Endodermal cell (in vitro differentiated cells): Measurements from ENCODE around the gene FBLN5. TPM values are rescaled to one million over a fixed set of nuclear protein-coding genes. Genes with fewer than 3 reads are reported as not detected.

Source experiments
- DNase-seq: peaks from one replicate; pipeline ENCODE4 v3.0.0-alpha.2; 2017
- H3K27ac ChIP-seq: 2 replicates; pipeline ENCODE4 v1.5.1; 2013; ENCODE audit warnings: mild to moderate bottlenecking, low read depth, low read length, moderate library complexity
- H3K27me3 ChIP-seq: 2 replicates; pipeline ENCODE4 v1.6.1; 2013; ENCODE audit warnings: mild to moderate bottlenecking, low read length, moderate library complexity; ENCODE audit not compliant: insufficient read depth, control insufficient read depth, poor library complexity, severe bottlenecking
- H3K36me3 ChIP-seq: 2 replicates; pipeline ENCODE4 v1.7.0; 2013; ENCODE audit warnings: mild to moderate bottlenecking, low read length, moderate library complexity; ENCODE audit not compliant: control insufficient read depth, insufficient read depth
- H3K4me1 ChIP-seq: one replicate; pipeline ENCODE4 v1.7.0; 2013; ENCODE audit warnings: low read length; ENCODE audit not compliant: control insufficient read depth, insufficient read depth
- H3K4me3 ChIP-seq: 2 replicates; pipeline ENCODE4 v1.5.1; 2013; ENCODE audit warnings: mild to moderate bottlenecking, low read length, moderate library complexity
- H3K9ac ChIP-seq: 2 replicates; pipeline ENCODE4 v1.6.1; 2013; ENCODE audit warnings: mild to moderate bottlenecking, low read length, moderate library complexity; ENCODE audit not compliant: poor library complexity, severe bottlenecking; ENCODE audit errors: extremely low read depth
- H3K9me3 ChIP-seq: 2 replicates; pipeline ENCODE4 v1.6.1; 2013; ENCODE audit warnings: mild to moderate bottlenecking, low read length, moderate library complexity; ENCODE audit not compliant: control insufficient read depth
- H3K27ac Mint-ChIP-seq: 2 replicates; pipeline ENCODE4 v1.8.0; 2020; ENCODE audit warnings: mixed read lengths
- H3K27me3 Mint-ChIP-seq: 2 replicates; pipeline ENCODE4 v1.8.0; 2021; ENCODE audit warnings: mild to moderate bottlenecking, mixed read lengths; ENCODE audit not compliant: insufficient read depth
- H3K36me3 Mint-ChIP-seq: 2 replicates; pipeline ENCODE4 v1.8.0; 2020; ENCODE audit warnings: low read depth, mixed read lengths
- H3K4me1 Mint-ChIP-seq: 2 replicates; pipeline ENCODE4 v1.8.0; 2020; ENCODE audit warnings: mixed read lengths
- H3K4me3 Mint-ChIP-seq: 2 replicates; pipeline ENCODE4 v1.8.0; 2020; ENCODE audit warnings: mild to moderate bottlenecking, moderate library complexity, mixed read lengths
- H3K9me3 Mint-ChIP-seq: 2 replicates; pipeline ENCODE4 v1.8.0; 2020; ENCODE audit warnings: mild to moderate bottlenecking, mixed read lengths
- CTCF ChIP-seq: fragments of 200-600 bp; sonication (generic); conservative IDR thresholded peaks from 2 replicates; pipeline ENCODE4 v1.5.0; 2021; ENCODE audit warnings: antibody characterized with exemption, mild to moderate bottlenecking
- WGBS, 2 experiments: methylation state at CpG; one replicate each; pipeline versions ENCODE4 v1.1.5 to v1.1.7; 2013; ENCODE audit warnings: missing lambda C conversion rate in 2 of 2, mixed read lengths in 1 of 2; ENCODE audit not compliant: insufficient coverage in 1 of 2, insufficient read length in 1 of 2; 5-methylcytosine and 5-hydroxymethylcytosine counted together
- total RNA-seq, 2 donors: library from RNA; stranded (reverse); fragmentation: NEBNext Ultra II Directional in 1 of 2; extraction: Animal tissue kit (Norgen Biotek cat#: 25700) in 1 of 2; gene quantifications; 2 replicates in 1 of 2; 3 replicates in 1 of 2; pipeline ENCODE4 v1.2.1, GENCODE V29; 2021

The FBLN5 gene
- total RNA-seq, 2 donors from 2014 or later, result 4.0 to 4.8 TPM

DNA sequence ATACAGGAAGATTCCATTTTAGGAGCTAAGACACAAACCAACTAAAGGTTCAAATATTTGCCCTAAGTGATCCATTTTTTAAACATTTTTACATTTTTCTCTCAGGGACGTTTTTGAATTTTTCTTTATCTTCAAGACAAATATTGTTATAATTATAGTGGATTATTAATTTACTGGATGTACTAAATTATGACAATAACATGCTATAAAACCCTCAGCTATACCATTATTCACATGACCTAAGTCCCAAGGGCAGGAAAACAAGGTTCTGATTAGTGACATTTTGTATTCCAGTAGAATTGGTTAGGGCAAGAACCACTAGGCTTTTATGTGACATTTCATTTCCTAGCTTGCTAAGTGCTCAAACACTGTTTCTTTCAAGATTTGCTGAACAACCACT, 16.5 kb upstream of the FBLN5 start:
- no peak for TF ChIP-seq CTCF
- WGBS, 2 experiments, result no CpG with 5 or more reads among the region's 1 CpG
- Histone ChIP-seq H3K9me3 (no peaks in the 10 kb centered on the region), H3K36me3 (peaks cover 9% of the 10 kb centered on the region), H3K4me1 (peaks cover 3% of the 10 kb centered on the region), H3K4me3 (no peak overlapping the region), H3K9ac (no peak overlapping the region), H3K27ac (no peak overlapping the region), H3K27me3 (no peaks in the 10 kb centered on the region)
- Mint-ChIP-seq H3K9me3 (no peaks in the 10 kb centered on the region), H3K4me3 (no peak overlapping the region), H3K4me1 (peaks cover 6% of the 10 kb centered on the region), H3K36me3 (peaks cover 8% of the 10 kb centered on the region), H3K27me3 (no peaks in the 10 kb centered on the region), H3K27ac (no peak overlapping the region)
- no peak for DNase-seq

GRCh38 chr14:91963465-91963864, 16.0 kb upstream of the FBLN5 start:
- DNase-seq, result no peak
- WGBS, 2 experiments, result 92 to 94% methylated on average over 5 to 6 of the region's 6 CpGs
- Mint-ChIP-seq H3K4me1 (peaks cover 6% of the 10 kb centered on the region), H3K9me3 (no peaks in the 10 kb centered on the region), H3K27ac (no peak overlapping the region), H3K27me3 (no peaks in the 10 kb centered on the region), H3K36me3 (peaks cover 3% of the 10 kb centered on the region), H3K4me3 (no peak overlapping the region)
- Histone ChIP-seq H3K36me3 (peaks cover 4% of the 10 kb centered on the region), H3K27me3 (no peaks in the 10 kb centered on the region), H3K4me1 (peaks cover 3% of the 10 kb centered on the region), H3K9ac (no peak overlapping the region), H3K4me3 (no peak overlapping the region), H3K27ac (no peak overlapping the region), H3K9me3 (no peaks in the 10 kb centered on the region)
- TF ChIP-seq CTCF, result no peak

- H3K4me3 ChIP-seq, result no peak overlapping the region
- H3K36me3 ChIP-seq, result no peaks in the 10 kb centered on the region
- H3K27me3 ChIP-seq, result no peaks in the 10 kb centered on the region
- no peak overlapping the region for H3K27ac ChIP-seq
- Mint-ChIP-seq H3K4me3 (no peak overlapping the region), H3K27ac (no peak overlapping the region), H3K27me3 (no peaks in the 10 kb centered on the region), H3K36me3 (no peaks in the 10 kb centered on the region), H3K4me1 (peaks cover 6% of the 10 kb centered on the region), H3K9me3 (no peaks in the 10 kb centered on the region)
- H3K9ac ChIP-seq, result no peak overlapping the region
- no peak for TF ChIP-seq CTCF
- no peak for DNase-seq
- no peaks in the 10 kb centered on the region for H3K9me3 ChIP-seq
- 81 to 89% methylated on average over 8 of the region's 14 CpGs for WGBS, 2 experiments
- H3K4me1 ChIP-seq, result peaks cover 3% of the 10 kb centered on the region
Observed at GRCh38 chr14:91961297-91962220, 14.1 kb upstream of the FBLN5 start.
